SU-DHL-6 (cell line): ENCODE results near the gene BNC1.

ENCODE experiments used
- EZH2phosphoT487 ChIP-seq: fragments of 200-600 bp; sonication (generic), shearing (Covaris generic); conservative IDR thresholded peaks from 2 replicates; pipeline ENCODE4 v1.6.1; 2018; ENCODE audit warnings: mild to moderate bottlenecking, antibody characterized with exemption, low read length, moderate library complexity, mixed read lengths
- TF ChIP-seq, protein P1 (sequence below): fragments of 200-600 bp; sonication (generic); IDR thresholded peaks from one replicate; pipeline ENCODE4 v1.5.1; 2017; ENCODE audit warnings: antibody characterized with exemption, mild to moderate bottlenecking, low read length, moderate library complexity; ENCODE audit not compliant: insufficient read depth, poor library complexity, severe bottlenecking

GRCh38 chr15:83287541-83288027, 3.1 kb upstream of the BNC1 start:
- TF ChIP-seq, protein P1, sequence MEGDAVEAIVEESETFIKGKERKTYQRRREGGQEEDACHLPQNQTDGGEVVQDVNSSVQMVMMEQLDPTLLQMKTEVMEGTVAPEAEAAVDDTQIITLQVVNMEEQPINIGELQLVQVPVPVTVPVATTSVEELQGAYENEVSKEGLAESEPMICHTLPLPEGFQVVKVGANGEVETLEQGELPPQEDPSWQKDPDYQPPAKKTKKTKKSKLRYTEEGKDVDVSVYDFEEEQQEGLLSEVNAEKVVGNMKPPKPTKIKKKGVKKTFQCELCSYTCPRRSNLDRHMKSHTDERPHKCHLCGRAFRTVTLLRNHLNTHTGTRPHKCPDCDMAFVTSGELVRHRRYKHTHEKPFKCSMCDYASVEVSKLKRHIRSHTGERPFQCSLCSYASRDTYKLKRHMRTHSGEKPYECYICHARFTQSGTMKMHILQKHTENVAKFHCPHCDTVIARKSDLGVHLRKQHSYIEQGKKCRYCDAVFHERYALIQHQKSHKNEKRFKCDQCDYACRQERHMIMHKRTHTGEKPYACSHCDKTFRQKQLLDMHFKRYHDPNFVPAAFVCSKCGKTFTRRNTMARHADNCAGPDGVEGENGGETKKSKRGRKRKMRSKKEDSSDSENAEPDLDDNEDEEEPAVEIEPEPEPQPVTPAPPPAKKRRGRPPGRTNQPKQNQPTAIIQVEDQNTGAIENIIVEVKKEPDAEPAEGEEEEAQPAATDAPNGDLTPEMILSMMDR: no peak
- TF ChIP-seq EZH2phosphoT487: no peak
